Measurements from ENCODE around the gene LRP1B.

Gene LRP1B

GRCh38 chr2:142131010-142131669, at the start of gene LRP1B:
Gene LRP1B, minus strand, starts transcription at chr2:142131016. Its CDS starts 287 bp downstream, at chr2:142130729.
- DNase-seq (ENCODE audit: low read depth): no peak

GRCh38 chr2:142179686-142180085, 48.9 kb upstream of the LRP1B start:
- DNase-seq (ENCODE audit: low read depth): no peak

- no peak for DNase-seq (ENCODE audit: low read depth)
These were observed 47.8 kb upstream of the LRP1B start for GRCh38 chr2:142178604-142179003.

- DNase-seq (ENCODE audit: low read depth): no peak
These were observed 46.1 kb upstream of the LRP1B start for GRCh38 chr2:142176941-142177340.

- DNase-seq (ENCODE audit: low read depth): no peak
These were observed 45.1 kb upstream of the LRP1B start for GRCh38 chr2:142175813-142176338.

GRCh38 chr2:142174176-142174575, 43.4 kb upstream of the LRP1B start:
- no peak for DNase-seq (ENCODE audit: low read depth)

GRCh38 chr2:142170847-142171246, 40.0 kb upstream of the LRP1B start:
- DNase-seq (ENCODE audit: low read depth): no peak

- no peak for DNase-seq (ENCODE audit: low read depth)
These were observed 35.0 kb upstream of the LRP1B start for GRCh38 chr2:142165790-142166189.

GRCh38 chr2:142153601-142154000, 22.8 kb upstream of the LRP1B start:
- DNase-seq (ENCODE audit: low read depth): no peak

GRCh38 chr2:142150453-142150852, 19.6 kb upstream of the LRP1B start:
- no peak for DNase-seq (ENCODE audit: low read depth)

- DNase-seq (ENCODE audit: low read depth): no peak
These were observed 13.7 kb upstream of the LRP1B start for GRCh38 chr2:142144547-142144946.

GRCh38 chr2:142142595-142142994, 11.8 kb upstream of the LRP1B start:
- DNase-seq (ENCODE audit: low read depth): no peak

- no peak for DNase-seq (ENCODE audit: low read depth)
These were observed 9.6 kb upstream of the LRP1B start for GRCh38 chr2:142140434-142140845.

- DNase-seq (ENCODE audit: low read depth): no peak
These were observed 8.6 kb upstream of the LRP1B start for GRCh38 chr2:142139384-142139783.

- DNase-seq (ENCODE audit: low read depth): no peak
These were observed 5.8 kb upstream of the LRP1B start for GRCh38 chr2:142136571-142136970.

GRCh38 chr2:142134911-142135310, 4.1 kb upstream of the LRP1B start:
- DNase-seq (ENCODE audit: low read depth): no peak

- no peak for DNase-seq (ENCODE audit: low read depth)
These were observed 456 bp downstream of the LRP1B start for GRCh38 chr2:142130111-142131009.

GRCh38 chr2:142128105-142128504, 2.7 kb downstream of the LRP1B start:
- no peak for DNase-seq (ENCODE audit: low read depth)

GRCh38 chr2:142127248-142127647, 3.6 kb downstream of the LRP1B start:
- DNase-seq (ENCODE audit: low read depth): no peak

- no peak for DNase-seq (ENCODE audit: low read depth)
These were observed 6.1 kb downstream of the LRP1B start for GRCh38 chr2:142124706-142125105.

- no peak for DNase-seq (ENCODE audit: low read depth)
These were observed 11.5 kb downstream of the LRP1B start for GRCh38 chr2:142119347-142119746.

- no peak for DNase-seq (ENCODE audit: low read depth)
These were observed 18.0 kb downstream of the LRP1B start for GRCh38 chr2:142112757-142113221.
